Eye (tissue), 1 donor: ENCODE measurements around the gene TLK1.
A peak's percentile ranks its signal among the peaks of the same experiment; 100 is the strongest.

Source experiments
- DNase-seq: peaks from one replicate; pipeline ENCODE4 v3.0.0-alpha.2; 2015

Gene TLK1

GRCh38 chr2:170991398-170992182 is 169.1 kb downstream of the TLK1 start:
- DNase-seq = no peak

GRCh38 chr2:170986566-170987258 is 174.0 kb downstream of the TLK1 start:
- no peak for DNase-seq

GRCh38 chr2:170985407-170985806 is 175.3 kb downstream of the TLK1 start:
- no peak for DNase-seq

GRCh38 chr2:170984079-170984478 is 176.6 kb downstream of the TLK1 start:
- no peak for DNase-seq

GRCh38 chr2:170975943-170976270 is 184.8 kb downstream of the TLK1 start:
- DNase-seq = no peak

GRCh38 chr2:170975127-170975942 is 185.4 kb downstream of the TLK1 start:
- DNase-seq = no peak

- no peak for DNase-seq
Observed at GRCh38 chr2:170974304-170974993, 186.2 kb downstream of the TLK1 start.

- DNase-seq = peak; percentile 96
Observed at GRCh38 chr2:170973492-170974303, 187.0 kb downstream of the TLK1 start.

GRCh38 chr2:170973225-170973491 is 187.5 kb downstream of the TLK1 start:
- DNase-seq = no peak

GRCh38 chr2:170972296-170973224 is 188.1 kb downstream of the TLK1 start:
- DNase-seq = peak; percentile 25

- no peak for DNase-seq
Observed at GRCh38 chr2:170971071-170971470, 189.6 kb downstream of the TLK1 start.

- DNase-seq = no peak
Observed at GRCh38 chr2:170969872-170970496, 190.7 kb downstream of the TLK1 start.

GRCh38 chr2:170969030-170969429 is 191.7 kb downstream of the TLK1 start:
- no peak for DNase-seq

- DNase-seq = no peak
Observed at GRCh38 chr2:170968205-170969003, 192.3 kb downstream of the TLK1 start.

- DNase-seq = no peak
Observed at GRCh38 chr2:170967553-170967952, 193.1 kb downstream of the TLK1 start.

GRCh38 chr2:170966648-170967396 is 193.9 kb downstream of the TLK1 start:
- no peak for DNase-seq

- no peak for DNase-seq
Observed at GRCh38 chr2:170965446-170966225, 195.1 kb downstream of the TLK1 start.

- no peak for DNase-seq
Observed at GRCh38 chr2:170963386-170963785, 197.3 kb downstream of the TLK1 start.
